HepG2 (cell line): ENCODE data around the gene MAJIN. TPM values are rescaled to one million over a fixed set of nuclear protein-coding genes. Genes with fewer than 3 reads are reported as not detected.

Experiments used
- AHDC1 ChIP-seq: sonication (generic); formaldehyde crosslinking; IDR thresholded peaks from 2 replicates; pipeline ENCODE4 v1.5.1; 2020; ENCODE audit warnings: mild to moderate bottlenecking, missing genetic modification reagents, borderline replicate concordance
- ARNTL ChIP-seq: sonication (generic); formaldehyde crosslinking; IDR thresholded peaks from 2 replicates; pipeline ENCODE4 v1.4.0; 2020; ENCODE audit warnings: mild to moderate bottlenecking, missing genetic modification reagents
- FOXJ3 ChIP-seq: sonication (generic); formaldehyde crosslinking; IDR thresholded peaks from 2 replicates; pipeline ENCODE4 v1.4.0; 2020; ENCODE audit warnings: missing genetic modification reagents, mild to moderate bottlenecking, borderline replicate concordance
- HNRNPK ChIP-seq: fragments of 200-400 bp; formaldehyde crosslinking; IDR thresholded peaks from 2 replicates; pipeline ENCODE4 v1.6.1; 2018; ENCODE audit warnings: low read length, low read depth, moderate library complexity, mild to moderate bottlenecking; ENCODE audit not compliant: poor library complexity, severe bottlenecking
- KLF16 ChIP-seq, 2 experiments: sonication (generic) in 1 of 2; formaldehyde crosslinking in 1 of 2; IDR thresholded peaks; 2 replicates each; pipeline versions ENCODE4 v1.6.1 to v1.8.0; 2016 to 2023; ENCODE audit warnings: missing genetic modification reagents in 2 of 2, missing compliant biosample characterization in 1 of 2
- KMT2A ChIP-seq: sonication (generic); formaldehyde crosslinking; IDR thresholded peaks from 2 replicates; pipeline ENCODE4 v1.4.0; 2020; ENCODE audit warnings: missing genetic modification reagents
- MIER3 ChIP-seq: IDR thresholded peaks from 2 replicates; pipeline ENCODE4 v1.6.1; 2016; ENCODE audit warnings: missing compliant biosample characterization, borderline replicate concordance
- NCOA2 ChIP-seq: sonication (generic); formaldehyde crosslinking; IDR thresholded peaks from 2 replicates; pipeline ENCODE4 v1.8.0; 2022; ENCODE audit warnings: inconsistent platforms
- NR1H2 ChIP-seq: sonication (generic); formaldehyde crosslinking; IDR thresholded peaks from 2 replicates; pipeline ENCODE4 v1.8.1; 2022; ENCODE audit warnings: low read depth, missing genetic modification reagents, borderline replicate concordance
- PLRG1 ChIP-seq: fragments of 450-650 bp; conservative IDR thresholded peaks from 2 replicates; pipeline ENCODE4 v1.6.1; 2016
- POLR2A ChIP-seq, 2 experiments: IDR thresholded peaks; 2 replicates each; pipeline ENCODE4 v1.6.1; 2011; ENCODE audit warnings: low read depth in 2 of 2, low read length in 2 of 2, mild to moderate bottlenecking in 1 of 2, moderate library complexity in 1 of 2; ENCODE audit not compliant: insufficient read depth in 1 of 2
- POLR2G ChIP-seq: fragments of 200-400 bp; formaldehyde crosslinking; IDR thresholded peaks from 2 replicates; pipeline ENCODE4 v1.6.1; 2018; ENCODE audit warnings: mild to moderate bottlenecking, low read depth, low read length, moderate library complexity
- RFX1 ChIP-seq: fragments of 450-650 bp; IDR thresholded peaks from 2 replicates; pipeline ENCODE4 v1.6.1; 2017
- SMAD9 ChIP-seq: sonication (generic); formaldehyde crosslinking; IDR thresholded peaks from 2 replicates; pipeline ENCODE4 v1.5.1; 2020; ENCODE audit warnings: mild to moderate bottlenecking, missing genetic modification reagents
- SNAPC2 ChIP-seq: sonication (generic); formaldehyde crosslinking; IDR thresholded peaks from 2 replicates; pipeline ENCODE4 v1.8.1; 2022; ENCODE audit warnings: mild to moderate bottlenecking, missing genetic modification reagents
- TBL1XR1 ChIP-seq: fragments of 150-350 bp; IDR thresholded peaks from 2 replicates; pipeline ENCODE4 v1.6.1; 2014; ENCODE audit warnings: borderline replicate concordance, low read length; ENCODE audit not compliant: partially characterized antibody
- ZFY ChIP-seq: sonication (generic); formaldehyde crosslinking; IDR thresholded peaks from 2 replicates; pipeline ENCODE4 v1.4.0; 2020; ENCODE audit warnings: missing genetic modification reagents
- ZNF20 ChIP-seq: sonication (generic); formaldehyde crosslinking; IDR thresholded peaks from 2 replicates; pipeline ENCODE4 v1.4.0; 2020; ENCODE audit warnings: mild to moderate bottlenecking, moderate library complexity, missing genetic modification reagents
- ZNF550 ChIP-seq: sonication (generic); formaldehyde crosslinking; IDR thresholded peaks from 2 replicates; pipeline ENCODE4 v1.4.0; 2020; ENCODE audit warnings: mild to moderate bottlenecking, missing genetic modification reagents, borderline replicate concordance
- ZNF614 ChIP-seq: IDR thresholded peaks from 2 replicates; pipeline ENCODE4 v1.6.1; 2018; ENCODE audit warnings: missing biosample characterization, missing genetic modification reagents, inconsistent platforms, borderline replicate concordance
- polyA plus RNA-seq, 8 experiments: library from polyadenylated mRNA; depleted of rRNA in 3 of 8; stranded (reverse) in 7 of 8; unstranded in 1 of 8; fragments of >200 nt; fragmentation: Illumina TruSeq in 4 of 8; extraction: Trizol in 4 of 8; gene quantifications; 2 replicates each; pipeline versions ENCODE4 v1.2.1 to v1.2.3, GENCODE V29; 2011 to 2016; ENCODE audit warnings: low read depth in 4 of 8, missing spikeins in 1 of 8, mixed read lengths in 1 of 8; ENCODE audit not compliant: insufficient read depth in 1 of 8
- total RNA-seq, 5 experiments: library from RNA; depleted of rRNA; stranded (reverse); fragments of >200 nt; fragmentation: Illumina TruSeq; extraction: Trizol; gene quantifications; 2 replicates each; pipeline ENCODE4 v1.2.3, GENCODE V29; 2016; ENCODE audit warnings: low read depth in 1 of 5
- TF ChIP-seq, protein P1 (sequence below): sonication (generic); formaldehyde crosslinking; IDR thresholded peaks from 2 replicates; pipeline ENCODE4 v1.5.0; 2020; ENCODE audit warnings: mild to moderate bottlenecking, missing genetic modification reagents, borderline replicate concordance

MAJIN gene
- total and polyA plus RNA-seq, 2 of the 13 experiments (the other 11 are each of a cell fraction or from before 2014, with no cell fraction given) = not detected

DNA sequence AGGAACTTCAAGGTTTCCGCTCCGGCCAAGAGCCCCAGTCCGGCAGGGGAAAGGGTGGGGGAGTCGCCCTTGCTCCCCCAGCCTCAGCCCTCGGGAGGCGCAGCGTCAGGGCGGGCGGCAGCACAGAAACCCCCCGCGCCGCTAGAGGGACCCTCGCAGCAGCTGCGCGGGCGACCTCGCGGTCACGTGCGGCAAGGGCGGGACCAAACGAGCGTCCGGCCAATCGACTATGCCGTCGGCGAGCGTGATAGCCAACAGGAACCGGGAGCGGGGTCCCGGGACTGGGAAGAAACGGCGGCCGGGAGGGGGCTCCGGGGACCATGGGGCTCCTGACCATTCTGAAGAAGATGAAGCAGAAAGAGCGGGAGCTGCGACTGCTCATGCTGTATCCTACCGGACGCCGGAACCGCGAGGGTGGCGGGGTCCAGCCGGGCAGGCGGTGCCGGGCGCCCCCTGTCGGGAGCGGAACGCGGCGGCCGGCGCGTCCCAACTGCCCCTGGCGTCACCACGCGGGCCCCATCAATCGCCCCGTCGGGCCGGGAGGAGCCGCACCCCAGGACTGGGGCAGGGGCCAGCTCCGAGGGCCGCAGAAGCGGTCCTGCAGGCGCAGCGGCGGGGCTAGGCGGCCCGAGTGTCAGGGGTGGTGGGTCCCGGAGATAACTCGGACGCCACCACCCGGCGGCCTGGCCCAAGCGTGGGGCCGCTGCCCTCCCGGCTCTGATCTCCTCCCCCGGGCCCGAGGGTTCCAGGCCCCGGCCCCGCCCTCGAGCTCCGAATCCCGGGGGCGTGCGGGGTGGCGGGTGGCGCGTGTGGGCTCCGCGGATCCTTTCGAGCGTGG lies 42.2 kb upstream of the MAJIN start, which contains the start of gene ARL2 (continued):
- TF ChIP-seq NCOA2 (CRISPR knock-in tag) = no peak; the same call in 1 of the 2 replicates
- TF ChIP-seq ZNF20 (CRISPR knock-in tag) = no peak
- peak; percentile 75 for TF ChIP-seq POLR2G
- peak; percentile 82 for TF ChIP-seq ZFY
- TF ChIP-seq KLF16 (CRISPR knock-in tag; IDR thresholded peaks at IDR 0.05) = no peak
- TF ChIP-seq KMT2A (CRISPR knock-in tag) = no peak
- TF ChIP-seq ARNTL (CRISPR knock-in tag) = peak; percentile 96
- TF ChIP-seq ZNF550 (CRISPR knock-in tag) = no peak
- no peak for TF ChIP-seq PLRG1
- TF ChIP-seq POLR2A (IDR thresholded peaks at IDR 0.05; ENCODE audit: insufficient read depth in 1 of 2, low read depth in 2 of 2, low read length in 2 of 2) = peak in 1 of 2 experiments; percentile 55; a peak in 1 of 4 replicates
- TF ChIP-seq, protein P1, sequence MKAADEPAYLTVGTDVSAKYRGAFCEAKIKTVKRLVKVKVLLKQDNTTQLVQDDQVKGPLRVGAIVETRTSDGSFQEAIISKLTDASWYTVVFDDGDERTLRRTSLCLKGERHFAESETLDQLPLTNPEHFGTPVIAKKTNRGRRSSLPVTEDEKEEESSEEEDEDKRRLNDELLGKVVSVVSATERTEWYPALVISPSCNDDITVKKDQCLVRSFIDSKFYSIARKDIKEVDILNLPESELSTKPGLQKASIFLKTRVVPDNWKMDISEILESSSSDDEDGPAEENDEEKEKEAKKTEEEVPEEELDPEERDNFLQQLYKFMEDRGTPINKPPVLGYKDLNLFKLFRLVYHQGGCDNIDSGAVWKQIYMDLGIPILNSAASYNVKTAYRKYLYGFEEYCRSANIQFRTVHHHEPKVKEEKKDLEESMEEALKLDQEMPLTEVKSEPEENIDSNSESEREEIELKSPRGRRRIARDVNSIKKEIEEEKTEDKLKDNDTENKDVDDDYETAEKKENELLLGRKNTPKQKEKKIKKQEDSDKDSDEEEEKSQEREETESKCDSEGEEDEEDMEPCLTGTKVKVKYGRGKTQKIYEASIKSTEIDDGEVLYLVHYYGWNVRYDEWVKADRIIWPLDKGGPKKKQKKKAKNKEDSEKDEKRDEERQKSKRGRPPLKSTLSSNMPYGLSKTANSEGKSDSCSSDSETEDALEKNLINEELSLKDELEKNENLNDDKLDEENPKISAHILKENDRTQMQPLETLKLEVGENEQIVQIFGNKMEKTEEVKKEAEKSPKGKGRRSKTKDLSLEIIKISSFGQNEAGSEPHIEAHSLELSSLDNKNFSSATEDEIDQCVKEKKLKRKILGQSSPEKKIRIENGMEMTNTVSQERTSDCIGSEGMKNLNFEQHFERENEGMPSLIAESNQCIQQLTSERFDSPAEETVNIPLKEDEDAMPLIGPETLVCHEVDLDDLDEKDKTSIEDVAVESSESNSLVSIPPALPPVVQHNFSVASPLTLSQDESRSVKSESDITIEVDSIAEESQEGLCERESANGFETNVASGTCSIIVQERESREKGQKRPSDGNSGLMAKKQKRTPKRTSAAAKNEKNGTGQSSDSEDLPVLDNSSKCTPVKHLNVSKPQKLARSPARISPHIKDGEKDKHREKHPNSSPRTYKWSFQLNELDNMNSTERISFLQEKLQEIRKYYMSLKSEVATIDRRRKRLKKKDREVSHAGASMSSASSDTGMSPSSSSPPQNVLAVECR (CRISPR knock-in tag) = peak; percentile 73; the same call in 1 of the 2 replicates
- TF ChIP-seq HNRNPK = no peak
- 0 out of 2 replicates have a peak, but pooled peaks have one; percentile 25 for TF ChIP-seq MIER3 (CRISPR knock-in tag)
- no peak for TF ChIP-seq RFX1
- TF ChIP-seq AHDC1 (CRISPR knock-in tag) = no peak
- 0 out of 2 replicates have a peak, but pooled peaks have one; percentile 45 for TF ChIP-seq NR1H2 (CRISPR knock-in tag)
- no peak for TF ChIP-seq SMAD9 (CRISPR knock-in tag)
- TF ChIP-seq SNAPC2 (CRISPR knock-in tag) = no peak
- peak; percentile 21; the same call in 1 of the 2 replicates for TF ChIP-seq ZNF614 (CRISPR knock-in tag)
- TF ChIP-seq TBL1XR1 = no peak
- TF ChIP-seq FOXJ3 (CRISPR knock-in tag) = no peak
